Lower leg skin (tissue), 3 donors: ENCODE data around the gene FAM124B.
A peak's percentile ranks its signal among the peaks of the same experiment; 100 is the strongest.

Source experiments
- CTCF ChIP-seq, 3 donors: fragments of 450-650 bp; IDR thresholded peaks; one replicate each; pipeline ENCODE4 v1.5.1; 2016; ENCODE audit warnings: antibody characterized with exemption in 3 of 3, mild to moderate bottlenecking in 3 of 3, moderate library complexity in 2 of 3
- POLR2A ChIP-seq, 2 donors: fragments of 450-650 bp; IDR thresholded peaks; one replicate each; pipeline ENCODE4 v1.6.1; 2016 to 2017; ENCODE audit warnings: antibody characterized with exemption in 2 of 2, mild to moderate bottlenecking in 1 of 2, moderate library complexity in 1 of 2

GRCh38 chr2:224357098-224357901, 44.6 kb downstream of the FAM124B start:
- peak in 1 of 3 donors; percentile 73 for TF ChIP-seq CTCF (IDR thresholded peaks at IDR 0.05)
- TF ChIP-seq POLR2A (IDR thresholded peaks at IDR 0.05): no peak
